ENCODE measurements around the gene OR52R1. TPM values are rescaled to one million over a fixed set of nuclear protein-coding genes. Genes with fewer than 3 reads are reported as not detected.
"Not testable (repeated sequence)": the region's sequence is repeated elsewhere in the genome, so short reads cannot be mapped to it uniquely, and the experiment has no call there.

OR52R1 gene
- total RNA-seq, 1 experiment from 2014 or later: not detected

DNA sequence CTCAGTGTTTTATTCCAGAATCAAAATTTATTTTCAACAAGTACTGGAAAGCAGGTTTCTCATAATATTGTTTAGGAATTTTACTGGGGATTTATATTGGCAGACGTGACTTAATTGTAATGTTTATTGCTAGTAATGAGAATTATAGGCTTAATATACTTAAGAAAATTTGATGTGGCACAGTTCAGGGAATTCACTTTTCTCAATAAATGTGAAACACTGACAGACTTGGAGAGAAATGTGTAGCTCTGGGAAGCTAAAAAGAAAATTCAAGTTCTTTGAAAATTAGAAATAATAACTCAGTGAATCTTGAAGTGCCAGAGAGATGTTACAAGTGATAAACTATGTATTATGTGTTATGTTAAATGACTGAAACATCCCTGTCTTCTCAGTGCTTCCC, 16.8 kb upstream of the OR52R1 start, which contains the start of gene OR51F2:
Gene OR51F2, plus strand, starts transcription at position 301 of the 400 bp plus-strand sequence. CDS start 101 bp downstream, outside the sequence.
- intact Hi-C loops (cut with micrococcal nuclease; ENCODE audit: unreplicated experiment): loop anchor here (10.0 kb wide), 1 partner anchor 184 kb away; no protein-coding TSS in a partner anchor
- no peak within 1 kb of the TSS for H3K27ac Mint-ChIP-seq (ENCODE audit: unreplicated experiment)

GRCh38 chr11:4809246-4809645, 5.1 kb upstream of the OR52R1 start:
- BruUV-seq (replicated peaks): no TSS peak
- Mint-ChIP-seq H3K9me3 (ENCODE audit: low read depth, unreplicated experiment) (no peaks in the 10 kb centered on the region), H3K27me3 (ENCODE audit: unreplicated experiment) (no peaks in the 10 kb centered on the region), H3K4me1 (ENCODE audit: low read depth, unreplicated experiment) (no peaks in the 10 kb centered on the region), H3K27ac (ENCODE audit: unreplicated experiment) (no peak overlapping the region), H3K4me3 (ENCODE audit: low read depth, unreplicated experiment) (no peak overlapping the region), H3K36me3 (ENCODE audit: insufficient read depth, unreplicated experiment) (no peaks in the 10 kb centered on the region)
- no peak for DNase-seq
- intact Hi-C loops (cut with micrococcal nuclease; ENCODE audit: unreplicated experiment): no loop called here
- TF ChIP-seq, protein P1, sequence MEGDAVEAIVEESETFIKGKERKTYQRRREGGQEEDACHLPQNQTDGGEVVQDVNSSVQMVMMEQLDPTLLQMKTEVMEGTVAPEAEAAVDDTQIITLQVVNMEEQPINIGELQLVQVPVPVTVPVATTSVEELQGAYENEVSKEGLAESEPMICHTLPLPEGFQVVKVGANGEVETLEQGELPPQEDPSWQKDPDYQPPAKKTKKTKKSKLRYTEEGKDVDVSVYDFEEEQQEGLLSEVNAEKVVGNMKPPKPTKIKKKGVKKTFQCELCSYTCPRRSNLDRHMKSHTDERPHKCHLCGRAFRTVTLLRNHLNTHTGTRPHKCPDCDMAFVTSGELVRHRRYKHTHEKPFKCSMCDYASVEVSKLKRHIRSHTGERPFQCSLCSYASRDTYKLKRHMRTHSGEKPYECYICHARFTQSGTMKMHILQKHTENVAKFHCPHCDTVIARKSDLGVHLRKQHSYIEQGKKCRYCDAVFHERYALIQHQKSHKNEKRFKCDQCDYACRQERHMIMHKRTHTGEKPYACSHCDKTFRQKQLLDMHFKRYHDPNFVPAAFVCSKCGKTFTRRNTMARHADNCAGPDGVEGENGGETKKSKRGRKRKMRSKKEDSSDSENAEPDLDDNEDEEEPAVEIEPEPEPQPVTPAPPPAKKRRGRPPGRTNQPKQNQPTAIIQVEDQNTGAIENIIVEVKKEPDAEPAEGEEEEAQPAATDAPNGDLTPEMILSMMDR (IDR thresholded peaks at IDR 0.05; ENCODE audit: unreplicated experiment): no peak
- CTCF ChIA-PET: no interaction called here

More for the DNA sequence above, 16.8 kb upstream of the OR52R1 start, which contains the start of gene OR51F2:
- peaks cover 3% of the 10 kb centered on the region for H3K9me3 Mint-ChIP-seq (ENCODE audit: low read depth, unreplicated experiment)
- CTCF ChIA-PET: no interaction called here
- TF ChIP-seq, protein P1 (IDR thresholded peaks at IDR 0.05; ENCODE audit: unreplicated experiment): no peak
- no peak for DNase-seq
- no peak within 1 kb of the TSS for H3K4me3 Mint-ChIP-seq (ENCODE audit: low read depth, unreplicated experiment)
- no TSS peak for BruUV-seq (replicated peaks)
- H3K36me3 Mint-ChIP-seq (ENCODE audit: insufficient read depth, unreplicated experiment): no peaks in the 10 kb centered on the region
- no peaks in the 10 kb centered on the region for H3K27me3 Mint-ChIP-seq (ENCODE audit: unreplicated experiment)
- H3K4me1 Mint-ChIP-seq (ENCODE audit: low read depth, unreplicated experiment): no peaks in the 10 kb centered on the region

DNA sequence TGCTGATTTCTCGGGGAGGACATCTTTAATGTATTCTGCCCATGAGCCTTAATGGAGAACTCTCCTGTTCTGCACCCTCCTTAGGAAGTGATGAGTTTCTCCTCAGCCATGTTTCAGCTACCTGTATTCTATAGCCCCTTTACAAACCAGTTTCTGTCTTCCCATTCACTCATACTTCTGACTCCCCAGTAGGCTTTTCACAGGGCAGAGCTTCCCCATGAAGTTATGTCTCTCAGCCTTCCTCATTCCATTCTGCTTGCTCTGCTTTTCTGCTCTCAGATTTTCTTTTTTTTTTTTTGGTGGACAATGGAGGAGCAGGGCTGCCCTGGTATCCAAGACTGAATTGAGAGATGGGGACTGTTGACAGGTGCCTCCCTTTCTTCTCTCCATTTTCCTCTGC, 4.3 kb upstream of the OR52R1 start:
- H3K4me1 Mint-ChIP-seq (ENCODE audit: low read depth, unreplicated experiment): no peaks in the 10 kb centered on the region
- no peak for DNase-seq
- intact Hi-C loops (cut with micrococcal nuclease; ENCODE audit: unreplicated experiment): no loop called here
- H3K9me3 Mint-ChIP-seq (ENCODE audit: low read depth, unreplicated experiment): no peaks in the 10 kb centered on the region
- H3K27ac Mint-ChIP-seq (ENCODE audit: unreplicated experiment): no peak overlapping the region
- no peak overlapping the region for H3K4me3 Mint-ChIP-seq (ENCODE audit: low read depth, unreplicated experiment)
- H3K36me3 Mint-ChIP-seq (ENCODE audit: insufficient read depth, unreplicated experiment): no peaks in the 10 kb centered on the region
- BruUV-seq (replicated peaks): no TSS peak
- TF ChIP-seq, protein P1 (IDR thresholded peaks at IDR 0.05; ENCODE audit: unreplicated experiment): no peak
- no peaks in the 10 kb centered on the region for H3K27me3 Mint-ChIP-seq (ENCODE audit: unreplicated experiment)
- CTCF ChIA-PET: interaction anchor here (0.7 kb wide), 1 partner anchor 929 kb away, joined by 3 read pairs; no protein-coding TSS in a partner anchor

DNA sequence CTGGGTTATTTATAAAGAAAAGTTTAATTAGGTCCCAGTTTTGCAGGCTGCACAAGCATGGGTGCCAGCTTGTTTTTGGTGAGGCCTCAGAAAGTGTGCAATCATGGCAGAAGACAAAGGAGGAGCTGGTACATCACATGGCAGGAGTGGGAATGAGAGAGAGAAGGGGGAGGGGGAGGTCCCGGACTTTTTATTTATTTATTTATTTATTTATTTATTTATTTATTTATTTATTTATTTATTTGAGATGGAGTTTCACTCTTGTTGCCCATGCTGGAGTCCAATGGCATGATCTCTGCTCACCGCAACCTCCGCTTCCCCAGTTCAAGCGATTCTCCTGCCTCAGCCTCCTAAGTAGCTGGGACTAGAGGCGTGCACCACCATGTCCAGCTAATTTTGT, 2.9 kb downstream of the OR52R1 start:
- H3K27ac Mint-ChIP-seq (ENCODE audit: unreplicated experiment); intact Hi-C loops (cut with micrococcal nuclease; ENCODE audit: unreplicated experiment); H3K4me1 Mint-ChIP-seq (ENCODE audit: low read depth, unreplicated experiment); H3K9me3 Mint-ChIP-seq (ENCODE audit: low read depth, unreplicated experiment); DNase-seq; H3K36me3 Mint-ChIP-seq (ENCODE audit: insufficient read depth, unreplicated experiment); BruUV-seq (replicated peaks); H3K27me3 Mint-ChIP-seq (ENCODE audit: unreplicated experiment); H3K4me3 Mint-ChIP-seq (ENCODE audit: low read depth, unreplicated experiment); CTCF ChIA-PET: not testable (repeated sequence)

- no peak overlapping the region for H3K4me3 Mint-ChIP-seq (ENCODE audit: low read depth, unreplicated experiment)
- BruUV-seq (replicated peaks): no TSS peak
Observed at GRCh38 chr11:4798427-4799183, 5.6 kb downstream of the OR52R1 start.

More at GRCh38 chr11:4798427-4799183, 5.6 kb downstream of the OR52R1 start:
- H3K9me3 Mint-ChIP-seq (ENCODE audit: low read depth, unreplicated experiment): peaks cover 2% of the 10 kb centered on the region
- H3K27ac Mint-ChIP-seq (ENCODE audit: unreplicated experiment): no peak overlapping the region
- intact Hi-C loops (cut with micrococcal nuclease; ENCODE audit: unreplicated experiment): no loop called here
- TF ChIP-seq, protein P1 (IDR thresholded peaks at IDR 0.05; ENCODE audit: unreplicated experiment): no peak
- H3K4me1 Mint-ChIP-seq (ENCODE audit: low read depth, unreplicated experiment): peaks cover 31% of the 10 kb centered on the region
- H3K36me3 Mint-ChIP-seq (ENCODE audit: insufficient read depth, unreplicated experiment): no peaks in the 10 kb centered on the region
- H3K27me3 Mint-ChIP-seq (ENCODE audit: unreplicated experiment): no peaks in the 10 kb centered on the region
- CTCF ChIA-PET: no interaction called here
- DNase-seq: no peak
